HepG2 (cell line): Measurements from ENCODE around the gene CLDND2. TPM values are rescaled to one million over a fixed set of nuclear protein-coding genes. Genes with fewer than 3 reads are reported as not detected.

Experiments used
- GABPB1 ChIP-seq: IDR thresholded peaks from 2 replicates; pipeline ENCODE4 v1.6.1; 2016; ENCODE audit warnings: mild to moderate bottlenecking, missing genetic modification reagents, moderate library complexity, missing compliant biosample characterization
- HDAC2 ChIP-seq: sonication (generic); formaldehyde crosslinking; IDR thresholded peaks from 2 replicates; pipeline ENCODE4 v1.4.0; 2020; ENCODE audit warnings: missing genetic modification reagents
- KIAA2018 ChIP-seq: sonication (generic); formaldehyde crosslinking; IDR thresholded peaks from 2 replicates; pipeline ENCODE4 v1.5.0; 2020; ENCODE audit warnings: mild to moderate bottlenecking, missing genetic modification reagents, borderline replicate concordance
- MTA1 ChIP-seq: sonication (generic); formaldehyde crosslinking; IDR thresholded peaks from 2 replicates; pipeline ENCODE4 v1.4.0; 2020; ENCODE audit warnings: missing genetic modification reagents, mild to moderate bottlenecking, borderline replicate concordance
- THAP11 ChIP-seq: IDR thresholded peaks from 2 replicates; pipeline ENCODE4 v1.6.1; 2016; ENCODE audit warnings: missing biosample characterization, missing genetic modification reagents
- YEATS2 ChIP-seq: sonication (generic); formaldehyde crosslinking; IDR thresholded peaks from 2 replicates; pipeline ENCODE4 v1.4.0; 2020; ENCODE audit warnings: missing genetic modification reagents, borderline replicate concordance
- ZBTB34 ChIP-seq: sonication (generic); formaldehyde crosslinking; IDR thresholded peaks from 2 replicates; pipeline ENCODE4 v1.8.0; 2022; ENCODE audit warnings: mild to moderate bottlenecking, missing genetic modification reagents
- ZC3H13 ChIP-seq: sonication (generic); formaldehyde crosslinking; IDR thresholded peaks from 2 replicates; pipeline ENCODE4 v1.8.1; 2023; ENCODE audit warnings: mild to moderate bottlenecking, missing genetic modification reagents, moderate library complexity
- ZMYM4 ChIP-seq: sonication (generic); formaldehyde crosslinking; IDR thresholded peaks from 2 replicates; pipeline ENCODE4 v1.8.1; 2023; ENCODE audit warnings: mild to moderate bottlenecking, missing genetic modification reagents
- ZNF263 ChIP-seq: sonication (generic); formaldehyde crosslinking; IDR thresholded peaks from 2 replicates; pipeline ENCODE4 v1.4.0; 2020; ENCODE audit warnings: missing genetic modification reagents
- ZNF30 ChIP-seq: sonication (generic); formaldehyde crosslinking; IDR thresholded peaks from 2 replicates; pipeline ENCODE4 v1.5.0; 2020; ENCODE audit warnings: mild to moderate bottlenecking, missing genetic modification reagents
- ZNF607 ChIP-seq: sonication (generic); formaldehyde crosslinking; IDR thresholded peaks from 2 replicates; pipeline ENCODE4 v1.5.1; 2020; ENCODE audit warnings: missing genetic modification reagents, mild to moderate bottlenecking, borderline replicate concordance
- ZXDC ChIP-seq: sonication (generic); formaldehyde crosslinking; IDR thresholded peaks from 2 replicates; pipeline ENCODE4 v1.5.0; 2020; ENCODE audit warnings: mild to moderate bottlenecking, missing genetic modification reagents
- polyA plus RNA-seq, 8 experiments: library from polyadenylated mRNA; depleted of rRNA in 3 of 8; stranded (reverse) in 7 of 8; unstranded in 1 of 8; fragments of >200 nt; fragmentation: Illumina TruSeq in 4 of 8; extraction: Trizol in 4 of 8; gene quantifications; 2 replicates each; pipeline versions ENCODE4 v1.2.1 to v1.2.3, GENCODE V29; 2011 to 2016; ENCODE audit warnings: low read depth in 4 of 8, missing spikeins in 1 of 8, mixed read lengths in 1 of 8; ENCODE audit not compliant: insufficient read depth in 1 of 8
- total RNA-seq, 5 experiments: library from RNA; depleted of rRNA; stranded (reverse); fragments of >200 nt; fragmentation: Illumina TruSeq; extraction: Trizol; gene quantifications; 2 replicates each; pipeline ENCODE4 v1.2.3, GENCODE V29; 2016; ENCODE audit warnings: low read depth in 1 of 5

CLDND2 gene
- total and polyA plus RNA-seq, 2 of the 13 experiments (the other 11 are each of a cell fraction or from before 2014, with no cell fraction given): 0.84 to 1.8 TPM

- TF ChIP-seq ZXDC (no peak), ZMYM4 (peak; percentile 24; the same call in 1 of the 2 replicates), KIAA2018 (CRISPR knock-in tag) (no peak), MTA1 (CRISPR knock-in tag) (no peak; the same call in 1 of the 2 replicates), HDAC2 (no peak), ZBTB34 (CRISPR knock-in tag) (0 out of 2 replicates have a peak, but pooled peaks have one; percentile 54), ZC3H13 (CRISPR knock-in tag) (0 out of 2 replicates have a peak, but pooled peaks have one; percentile 63), ZNF607 (CRISPR knock-in tag) (peak; percentile 89), YEATS2 (CRISPR knock-in tag) (no peak), ZNF30 (CRISPR knock-in tag) (0 out of 2 replicates have a peak, but pooled peaks have one; percentile 9), THAP11 (CRISPR knock-in tag) (peak; percentile 64), ZNF263 (CRISPR knock-in tag) (0 out of 2 replicates have a peak, but pooled peaks have one; percentile 53), GABPB1 (peak; percentile 58; the same call in 1 of the 2 replicates)
These were observed 2.2 kb downstream of the CLDND2 start (continued) for GRCh38 chr19:51366389-51367254.
